OCI-LY3 (cell line): ENCODE measurements around the gene TRIM38.

ENCODE experiments used
- H2AFZ ChIP-seq: fragments of 200-600, 300-600 bp; shearing (Covaris generic); 2 replicates; pipeline ENCODE4 v1.6.0; 2014; ENCODE audit warnings: antibody characterized with exemption, low read depth, low read length
- H3K27ac ChIP-seq: fragments of 200-600, 300-600 bp; sonication (generic); 2 replicates; pipeline ENCODE4 v1.5.1; 2014; ENCODE audit warnings: mild to moderate bottlenecking, low read length, moderate library complexity, mixed read lengths
- H3K27me3 ChIP-seq: fragments of 200-600, 300-600 bp; sonication (generic); 2 replicates; pipeline ENCODE4 v1.6.1; 2014; ENCODE audit warnings: low read depth, low read length, mixed read lengths
- H3K36me3 ChIP-seq: fragments of 200-600, 300-600 bp; sonication (generic); replicated peaks from 2 replicates; pipeline ENCODE3; 2014; ENCODE audit warnings: low read depth, low read length, mixed read lengths
- H3K4me1 ChIP-seq: fragments of 300-600, 200-600 bp; sonication (generic); 2 replicates; pipeline ENCODE4 v1.6.1; 2014; ENCODE audit warnings: low read length, mixed read lengths
- H3K4me2 ChIP-seq: fragments of 200-600, 300-600 bp; sonication (generic); 2 replicates; pipeline ENCODE4 v1.6.1; 2014; ENCODE audit warnings: low read length, mixed read lengths
- H3K4me3 ChIP-seq: fragments of 300-600, 200-600 bp; sonication (generic); 2 replicates; pipeline ENCODE4 v1.5.1; 2014; ENCODE audit warnings: antibody characterized with exemption, mild to moderate bottlenecking, low read length, moderate library complexity
- H3K79me2 ChIP-seq: fragments of 300-600, 200-600 bp; shearing (Covaris generic); 2 replicates; pipeline ENCODE4 v1.6.1; 2014; ENCODE audit warnings: mild to moderate bottlenecking, low read length, mixed read lengths
- H3K9ac ChIP-seq: fragments of 300-600, 200-600 bp; shearing (Covaris generic); 2 replicates; pipeline ENCODE4 v1.6.0; 2014; ENCODE audit warnings: mild to moderate bottlenecking, low read length, moderate library complexity
- H3K9me3 ChIP-seq: fragments of 200-600, 300-600 bp; shearing (Covaris generic); 2 replicates; pipeline ENCODE4 v1.6.1; 2014; ENCODE audit warnings: low read length, mixed read lengths; ENCODE audit not compliant: insufficient read depth
- H4K20me1 ChIP-seq: fragments of 200-600, 300-600 bp; sonication (generic); 2 replicates; pipeline ENCODE4 v1.6.1; 2016; ENCODE audit warnings: low read length, mixed read lengths; ENCODE audit not compliant: insufficient read depth
- CTCF ChIP-seq: fragments of 200-600, 300-600 bp; sonication (generic); IDR thresholded peaks from 2 replicates; pipeline ENCODE4 v1.5.1; 2014; ENCODE audit warnings: antibody characterized with exemption, low read length, low read depth
- EZH2phosphoT487 ChIP-seq: fragments of 200-600 bp; shearing (Covaris generic); IDR thresholded peaks from 2 replicates; pipeline ENCODE4 v1.6.1; 2018; ENCODE audit warnings: antibody characterized with exemption, mixed run types, low read depth

Gene TRIM38, protein sequence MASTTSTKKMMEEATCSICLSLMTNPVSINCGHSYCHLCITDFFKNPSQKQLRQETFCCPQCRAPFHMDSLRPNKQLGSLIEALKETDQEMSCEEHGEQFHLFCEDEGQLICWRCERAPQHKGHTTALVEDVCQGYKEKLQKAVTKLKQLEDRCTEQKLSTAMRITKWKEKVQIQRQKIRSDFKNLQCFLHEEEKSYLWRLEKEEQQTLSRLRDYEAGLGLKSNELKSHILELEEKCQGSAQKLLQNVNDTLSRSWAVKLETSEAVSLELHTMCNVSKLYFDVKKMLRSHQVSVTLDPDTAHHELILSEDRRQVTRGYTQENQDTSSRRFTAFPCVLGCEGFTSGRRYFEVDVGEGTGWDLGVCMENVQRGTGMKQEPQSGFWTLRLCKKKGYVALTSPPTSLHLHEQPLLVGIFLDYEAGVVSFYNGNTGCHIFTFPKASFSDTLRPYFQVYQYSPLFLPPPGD

GRCh38 chr6:25962149-25963127, at the start of gene TRIM38:
Gene TRIM38, plus strand, starts transcription at chr6:25962802. Its CDS starts 3,721 bp downstream, at chr6:25966523.
- Histone ChIP-seq H3K9ac (peak within 1 kb of the TSS; percentile 96), H3K36me3 (peaks cover 13% of the 10 kb centered on the region), H2AFZ (peak within 1 kb of the TSS; percentile 79), H3K79me2 (peaks cover 10% of the 10 kb centered on the region), H3K4me1 (peaks cover 12% of the 10 kb centered on the region), H3K4me3 (peak within 1 kb of the TSS; percentile 97), H4K20me1 (no peaks in the 10 kb centered on the region), H3K4me2 (peak within 1 kb of the TSS; percentile 90), H3K27ac (peak within 1 kb of the TSS; percentile 84), H3K9me3 (no peaks in the 10 kb centered on the region), H3K27me3 (no peaks in the 10 kb centered on the region)
- no peak for TF ChIP-seq CTCF

GRCh38 chr6:25913741-25914140, 48.9 kb upstream of the TRIM38 start:
- Histone ChIP-seq H3K4me3 (no peak overlapping the region), H4K20me1 (no peaks in the 10 kb centered on the region), H3K4me2 (no peak overlapping the region), H3K79me2 (no peaks in the 10 kb centered on the region), H3K9ac (no peak overlapping the region), H3K27ac (no peak overlapping the region), H3K4me1 (no peaks in the 10 kb centered on the region), H3K36me3 (no peaks in the 10 kb centered on the region), H3K9me3 (no peaks in the 10 kb centered on the region), H2AFZ (no peak overlapping the region), H3K27me3 (no peaks in the 10 kb centered on the region)
- TF ChIP-seq EZH2phosphoT487, result no peak
- TF ChIP-seq CTCF, result no peak

GRCh38 chr6:25916330-25916729, 46.3 kb upstream of the TRIM38 start:
- Histone ChIP-seq H3K27me3 (no peaks in the 10 kb centered on the region), H3K9me3 (no peaks in the 10 kb centered on the region), H3K36me3 (no peaks in the 10 kb centered on the region), H3K9ac (no peak overlapping the region), H3K4me3 (no peak overlapping the region), H3K4me1 (no peaks in the 10 kb centered on the region), H4K20me1 (no peaks in the 10 kb centered on the region), H3K79me2 (no peaks in the 10 kb centered on the region), H2AFZ (no peak overlapping the region), H3K27ac (no peak overlapping the region), H3K4me2 (no peak overlapping the region)
- TF ChIP-seq EZH2phosphoT487 (no peak), CTCF (no peak)
